ENCODE data around the gene TAT.

GRCh38 chr16:71593048-71593999, 16.4 kb upstream of the TAT start:
- TF ChIP-seq CTCF (IDR thresholded peaks at IDR 0.05) (no peak), POLR2A (IDR thresholded peaks at IDR 0.05) (no peak)
